K562 treated with DMSO at 1 percent for 12 hours (cell line): ENCODE measurements around the gene ZBTB11. TPM values are rescaled to one million over a fixed set of nuclear protein-coding genes. Genes with fewer than 3 reads are reported as not detected.

Experiments used
- total RNA-seq: library from RNA; unstranded; fragments of 300-600 nt; gene quantifications from 2 replicates; pipeline ENCODE4 v1.2.3, GENCODE V29; 2022; ENCODE audit not compliant: insufficient read depth

ZBTB11 gene
- 4.5 and 20.1 TPM in 2 replicates for total RNA-seq

GRCh38 chr3:101676765-101677435, at the start of gene ZBTB11:
Gene ZBTB11, minus strand, starts transcription at chr3:101677132. Its CDS starts 218 bp downstream, at chr3:101676914.

GRCh38 chr3:101724329-101725193, 47.6 kb upstream of the ZBTB11 start, which contains the start of gene CEP97:
Gene CEP97, plus strand, starts transcription at chr3:101724614. Its CDS starts 63 bp downstream, at chr3:101724677.

Other genes starting within 250 kb of the ZBTB11 start
- gene SENP7, start 163.9 kb downstream of the ZBTB11 start, total RNA-seq: 1.3 and 7.7 TPM in 2 replicates
- gene TRMT10C, start 115.3 kb downstream of the ZBTB11 start, total RNA-seq: 12.9 and 19.1 TPM in 2 replicates
- gene PCNP, start 103.0 kb downstream of the ZBTB11 start, total RNA-seq: 29.4 and 68.0 TPM in 2 replicates
- gene RPL24, start 9.6 kb upstream of the ZBTB11 start, total RNA-seq: 1,972 and 2,742 TPM in 2 replicates
- gene CEP97, start 47.5 kb upstream of the ZBTB11 start, total RNA-seq: 0.89 and 3.4 TPM in 2 replicates
- 4.5 and 9.6 TPM in 2 replicates for gene NXPE3, start 102.1 kb upstream of the ZBTB11 start, total RNA-seq
- gene NFKBIZ, start 172.4 kb upstream of the ZBTB11 start, total RNA-seq: 3.1 and 26.9 TPM in 2 replicates